Naive B cell (primary cell): ENCODE results near the gene TCF12. TPM values are rescaled to one million over a fixed set of nuclear protein-coding genes. Genes with fewer than 3 reads are reported as not detected.
A peak's percentile ranks its signal among the peaks of the same experiment; 100 is the strongest.

ENCODE experiments used
- ATAC-seq, 2 donors: fragments of 150-1000 bp; cut with Tn5 transposase; 2 replicates each; pipeline ENCODE4 v1.10.0; 2021; ENCODE audit warnings: low read depth in 2 of 2, mild to moderate bottlenecking in 2 of 2, moderate library complexity in 2 of 2
- DNase-seq: peaks from one replicate; pipeline ENCODE4 v3.0.0; 2022
- H3K27ac Mint-ChIP-seq, 6 donors: one replicate each; pipeline ENCODE4 v1.8.0; 2020 to 2022; ENCODE audit warnings: mild to moderate bottlenecking in 6 of 6, mixed read lengths in 6 of 6, moderate library complexity in 5 of 6, inconsistent platforms in 2 of 6
- H3K27me3 Mint-ChIP-seq, 3 donors: one replicate each; pipeline ENCODE4 v1.8.0; 2021 to 2022; ENCODE audit warnings: mixed read lengths in 3 of 3, mild to moderate bottlenecking in 1 of 3
- H3K36me3 Mint-ChIP-seq, 2 donors: one replicate each; pipeline ENCODE4 v1.8.0; 2020 to 2022; ENCODE audit warnings: mixed read lengths in 2 of 2, inconsistent platforms in 1 of 2, mild to moderate bottlenecking in 1 of 2
- H3K4me1 Mint-ChIP-seq, 3 donors: one replicate each; pipeline ENCODE4 v1.8.0; 2020 to 2022; ENCODE audit warnings: mixed read lengths in 3 of 3, inconsistent platforms in 1 of 3, mild to moderate bottlenecking in 1 of 3, moderate library complexity in 1 of 3
- H3K4me3 Mint-ChIP-seq, 8 donors: one replicate each; pipeline ENCODE4 v1.8.0; 2020 to 2022; ENCODE audit warnings: mild to moderate bottlenecking in 8 of 8, mixed read lengths in 8 of 8, moderate library complexity in 8 of 8, inconsistent platforms in 2 of 8
- H3K9me3 Mint-ChIP-seq, 7 donors: one replicate each; pipeline ENCODE4 v1.8.0; 2020 to 2022; ENCODE audit warnings: mixed read lengths in 7 of 7, mild to moderate bottlenecking in 5 of 7, inconsistent platforms in 2 of 7, moderate library complexity in 1 of 7
- polyA plus RNA-seq, 6 donors: library from polyadenylated mRNA; unstranded; fragments of 300-500 nt; fragmentation: Illumina TruSeq; gene quantifications; one replicate each; pipeline ENCODE4 v1.2.3, GENCODE V29; 2021; ENCODE audit warnings: low read depth in 6 of 6

Gene TCF12
- 10 to 100 TPM; 42.0 to 70.9 (median 56.1) TPM for polyA plus RNA-seq

- peaks cover 20 to 32% (median 28%) of the 10 kb centered on the region in 3 donors for H3K4me1 Mint-ChIP-seq
- H3K4me3 Mint-ChIP-seq, result peak within 1 kb of the TSS; percentile 86 to 97 (median 91)
- peak within 1 kb of the TSS; percentile 82 to 94 (median 93) for H3K27ac Mint-ChIP-seq
- DNase-seq (peak; percentile 91), ATAC-seq (peak; percentile 64 to 67)
- no peaks in the 10 kb centered on the region for H3K27me3 Mint-ChIP-seq
- no peaks in the 10 kb centered on the region for H3K36me3 Mint-ChIP-seq
- no peaks in the 10 kb centered on the region for H3K9me3 Mint-ChIP-seq
Observed at GRCh38 chr15:56918046-56918938, at the start of gene TCF12. Gene TCF12 (plus strand): TSS chr15:56918644. CDS start chr15:56919914, 1,270 bp downstream.

- no peaks in the 10 kb centered on the region for H3K27me3 Mint-ChIP-seq
- no peak overlapping the region for H3K27ac Mint-ChIP-seq
- H3K4me3 Mint-ChIP-seq, result no peak overlapping the region
- H3K9me3 Mint-ChIP-seq, result no peaks in the 10 kb centered on the region
- no peak for ATAC-seq
- H3K36me3 Mint-ChIP-seq, result no peaks in the 10 kb centered on the region
- H3K4me1 Mint-ChIP-seq, result peaks cover 0 to 3% (median 0%) of the 10 kb centered on the region in 3 donors
- peak; percentile 14 for DNase-seq
Observed at GRCh38 chr15:56869573-56869972, 48.9 kb upstream of the TCF12 start.

- ATAC-seq (no peak), DNase-seq (no peak)
- Mint-ChIP-seq H3K4me1 (peaks cover 0 to 3% (median 0%) of the 10 kb centered on the region in 3 donors), H3K4me3 (no peak overlapping the region), H3K27ac (no peak overlapping the region), H3K36me3 (no peaks in the 10 kb centered on the region), H3K27me3 (no peaks in the 10 kb centered on the region), H3K9me3 (no peaks in the 10 kb centered on the region)
Observed at GRCh38 chr15:56871185-56871584, 47.3 kb upstream of the TCF12 start.

- ATAC-seq (no peak), DNase-seq (no peak)
- Mint-ChIP-seq H3K36me3 (no peaks in the 10 kb centered on the region), H3K4me1 (no peaks in the 10 kb centered on the region), H3K4me3 (no peak overlapping the region), H3K27me3 (no peaks in the 10 kb centered on the region), H3K9me3 (no peaks in the 10 kb centered on the region), H3K27ac (no peak overlapping the region)
Observed at GRCh38 chr15:56871867-56872266, 46.6 kb upstream of the TCF12 start.

- Mint-ChIP-seq H3K4me3 (no peak overlapping the region), H3K4me1 (peaks cover 0 to 8% (median 6%) of the 10 kb centered on the region in 3 donors), H3K27me3 (no peaks in the 10 kb centered on the region), H3K9me3 (peaks cover 0 to 3% (median 0%) of the 10 kb centered on the region in 7 donors), H3K27ac (peak overlapping the region in 1 of 6 donors; percentile 47), H3K36me3 (no peaks in the 10 kb centered on the region)
- ATAC-seq (peak; percentile 47 to 50), DNase-seq (no peak)
Observed at GRCh38 chr15:56877255-56877970, 41.0 kb upstream of the TCF12 start.

- Mint-ChIP-seq H3K36me3 (no peaks in the 10 kb centered on the region), H3K27me3 (no peaks in the 10 kb centered on the region), H3K4me3 (no peak overlapping the region), H3K4me1 (peaks cover 0 to 8% (median 7%) of the 10 kb centered on the region in 3 donors), H3K9me3 (peaks cover 0 to 3% (median 0%) of the 10 kb centered on the region in 7 donors), H3K27ac (no peak overlapping the region)
- no peak for ATAC-seq
- no peak for DNase-seq
Observed at GRCh38 chr15:56879502-56879901, 38.9 kb upstream of the TCF12 start.

- no peak overlapping the region for H3K27ac Mint-ChIP-seq
- no peak for DNase-seq
- H3K4me1 Mint-ChIP-seq, result peaks cover 10 to 24% (median 13%) of the 10 kb centered on the region in 3 donors
- H3K36me3 Mint-ChIP-seq, result no peaks in the 10 kb centered on the region
- no peaks in the 10 kb centered on the region for H3K9me3 Mint-ChIP-seq
- H3K4me3 Mint-ChIP-seq, result no peak overlapping the region
- ATAC-seq, result no peak
- H3K27me3 Mint-ChIP-seq, result no peaks in the 10 kb centered on the region
Observed at GRCh38 chr15:56883088-56883487, 35.4 kb upstream of the TCF12 start.

GRCh38 chr15:56886363-56886931 is 32.0 kb upstream of the TCF12 start:
- H3K27ac Mint-ChIP-seq, result peak overlapping the region; percentile 89 to 97 (median 93)
- H3K4me1 Mint-ChIP-seq, result peaks cover 19 to 33% (median 26%) of the 10 kb centered on the region in 3 donors
- DNase-seq (peak; percentile 9), ATAC-seq (peak; percentile 14 to 19)
- no peaks in the 10 kb centered on the region for H3K9me3 Mint-ChIP-seq
- peak overlapping the region; percentile 82 to 95 (median 92) for H3K4me3 Mint-ChIP-seq
- H3K36me3 Mint-ChIP-seq, result no peaks in the 10 kb centered on the region
- H3K27me3 Mint-ChIP-seq, result no peaks in the 10 kb centered on the region

GRCh38 chr15:56886932-56887781 is 31.3 kb upstream of the TCF12 start:
- Mint-ChIP-seq H3K4me3 (peak overlapping the region; percentile 82 to 95 (median 92)), H3K9me3 (no peaks in the 10 kb centered on the region), H3K27me3 (no peaks in the 10 kb centered on the region), H3K27ac (peak overlapping the region; percentile 89 to 97 (median 93)), H3K4me1 (peaks cover 19 to 33% (median 26%) of the 10 kb centered on the region in 3 donors), H3K36me3 (no peaks in the 10 kb centered on the region)
- peak; percentile 83 to 84 for ATAC-seq
- peak; percentile 80 for DNase-seq

GRCh38 chr15:56887782-56888438 is 30.5 kb upstream of the TCF12 start:
- peak overlapping the region; percentile 78 to 97 (median 89) for H3K27ac Mint-ChIP-seq
- no peaks in the 10 kb centered on the region for H3K36me3 Mint-ChIP-seq
- H3K4me3 Mint-ChIP-seq, result peak overlapping the region; percentile 82 to 95 (median 92)
- ATAC-seq (no peak), DNase-seq (no peak)
- H3K4me1 Mint-ChIP-seq, result peaks cover 19 to 33% (median 26%) of the 10 kb centered on the region in 3 donors
- no peaks in the 10 kb centered on the region for H3K9me3 Mint-ChIP-seq
- no peaks in the 10 kb centered on the region for H3K27me3 Mint-ChIP-seq

- peaks cover 19 to 31% (median 26%) of the 10 kb centered on the region in 3 donors for H3K4me1 Mint-ChIP-seq
- H3K9me3 Mint-ChIP-seq, result no peaks in the 10 kb centered on the region
- H3K36me3 Mint-ChIP-seq, result no peaks in the 10 kb centered on the region
- ATAC-seq (no peak), DNase-seq (no peak)
- H3K4me3 Mint-ChIP-seq, result peak overlapping the region in 1 of 8 donors; percentile 92
- no peaks in the 10 kb centered on the region for H3K27me3 Mint-ChIP-seq
- no peak overlapping the region for H3K27ac Mint-ChIP-seq
Observed at GRCh38 chr15:56890038-56890437, 28.4 kb upstream of the TCF12 start.

GRCh38 chr15:56891852-56892440 is 26.5 kb upstream of the TCF12 start:
- peaks cover 0 to 3% of the 10 kb centered on the region in 2 donors for H3K36me3 Mint-ChIP-seq
- peak overlapping the region in 1 of 6 donors; percentile 49 for H3K27ac Mint-ChIP-seq
- H3K27me3 Mint-ChIP-seq, result no peaks in the 10 kb centered on the region
- DNase-seq (no peak), ATAC-seq (no peak)
- peak overlapping the region in 1 of 8 donors; percentile 39 for H3K4me3 Mint-ChIP-seq
- H3K4me1 Mint-ChIP-seq, result peaks cover 15 to 18% (median 16%) of the 10 kb centered on the region in 3 donors
- peaks cover 0 to under 1% (median 0%) of the 10 kb centered on the region in 7 donors for H3K9me3 Mint-ChIP-seq
